Stimulated activated CD4-positive, alpha-beta T cell treated with anti-CD3 and anti-CD28 coated beads, TNF-alpha, amount 100 ng/mL, for 4 hours (primary cell): ENCODE data around the gene GCLM.
"Not testable (repeated sequence)": the region's sequence is repeated elsewhere in the genome, so short reads cannot be mapped to it uniquely, and the experiment has no call there.

ENCODE experiments used
- DNase-seq, 3 experiments: peaks; one replicate each; pipeline ENCODE4 v3.0.0-alpha.2; 2020; ENCODE audit warnings: low read depth in 3 of 3

Gene GCLM, protein sequence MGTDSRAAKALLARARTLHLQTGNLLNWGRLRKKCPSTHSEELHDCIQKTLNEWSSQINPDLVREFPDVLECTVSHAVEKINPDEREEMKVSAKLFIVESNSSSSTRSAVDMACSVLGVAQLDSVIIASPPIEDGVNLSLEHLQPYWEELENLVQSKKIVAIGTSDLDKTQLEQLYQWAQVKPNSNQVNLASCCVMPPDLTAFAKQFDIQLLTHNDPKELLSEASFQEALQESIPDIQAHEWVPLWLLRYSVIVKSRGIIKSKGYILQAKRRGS

DNA sequence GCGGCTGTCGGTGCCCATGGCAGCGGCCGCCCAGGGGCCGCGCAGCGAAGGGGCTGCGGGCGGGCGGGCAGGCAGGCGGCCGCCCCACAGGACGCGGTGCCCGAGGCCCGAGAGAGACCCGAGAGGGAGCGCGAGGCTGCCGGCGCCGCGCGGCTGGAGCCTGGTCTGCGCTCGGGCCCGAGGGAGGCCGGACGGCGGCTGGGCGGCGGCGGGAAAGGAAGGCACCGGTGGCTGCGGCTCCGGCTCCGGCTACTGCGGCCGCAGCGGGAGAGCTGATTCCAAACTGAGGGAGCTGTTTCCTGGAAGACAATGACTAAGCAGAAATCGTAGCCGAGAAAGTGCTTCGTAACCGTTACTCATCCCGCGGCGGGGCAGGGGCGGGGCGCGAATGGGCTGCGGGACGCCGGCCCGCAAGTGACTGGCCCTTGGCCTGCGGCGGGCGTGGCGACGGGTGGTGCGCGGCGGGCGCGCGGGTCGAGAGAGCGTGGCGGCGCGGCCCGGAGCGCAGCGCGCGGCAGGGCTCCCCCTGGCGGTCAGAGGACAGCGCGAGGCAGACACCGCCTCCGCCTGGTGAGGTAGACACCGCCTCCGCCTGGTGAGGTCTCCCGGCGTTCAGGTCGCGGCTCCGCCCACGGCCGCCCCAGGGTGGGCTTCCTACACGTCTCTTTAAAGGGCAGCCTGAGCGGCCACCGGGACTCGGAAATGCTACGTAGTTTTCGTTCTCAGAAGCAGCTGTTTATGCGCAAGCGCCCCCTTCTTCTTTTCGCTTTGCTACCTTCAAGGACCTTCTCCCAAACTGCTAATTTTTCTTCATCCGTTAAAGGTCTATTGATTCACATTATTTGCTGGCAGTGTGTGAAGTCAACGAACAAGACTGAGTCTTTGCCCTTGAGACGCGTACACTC is at the start of gene GCLM:
Gene GCLM (minus strand): TSS at position 285 of the 905 bp plus-strand sequence. CDS start 267 bp downstream, at position 18.
- peak; percentile 88 to 94 (median 88) for DNase-seq

- DNase-seq: no peak
Observed at GRCh38 chr1:93958726-93959100, 49.5 kb upstream of the GCLM start.

DNA sequence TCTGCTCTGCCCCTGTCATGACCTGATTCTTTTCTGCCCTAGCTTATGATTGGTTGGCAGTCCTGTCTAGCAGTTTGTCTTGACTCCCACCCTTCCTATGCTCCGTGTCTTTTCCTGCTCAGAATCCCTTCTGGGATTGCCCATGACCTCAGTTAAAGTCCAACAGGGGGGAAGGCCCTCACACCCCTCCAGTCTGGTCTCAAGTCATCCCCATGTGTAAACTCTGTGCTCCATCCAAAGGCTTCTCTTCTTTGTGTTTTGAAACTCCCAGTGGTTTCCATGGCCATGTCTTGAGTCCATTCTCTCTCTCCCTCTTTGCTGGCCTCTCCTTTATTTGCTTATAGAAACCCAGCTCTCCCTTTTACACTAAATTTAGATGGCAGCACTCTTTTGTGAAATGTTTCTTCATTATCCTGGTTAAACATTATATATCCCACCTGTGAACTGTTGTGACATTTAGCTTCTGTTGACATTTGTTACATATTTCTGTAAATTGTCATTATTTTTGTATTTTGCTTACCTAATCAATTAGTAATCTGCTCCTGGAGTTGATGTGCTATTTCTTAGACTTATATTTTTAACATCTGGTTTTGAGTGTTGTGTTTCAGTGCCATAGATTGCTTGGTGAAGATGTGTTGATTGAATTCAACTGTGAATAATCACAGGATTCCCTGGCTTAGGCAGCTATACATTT is 48.9 kb upstream of the GCLM start:
- no peak for DNase-seq

DNA sequence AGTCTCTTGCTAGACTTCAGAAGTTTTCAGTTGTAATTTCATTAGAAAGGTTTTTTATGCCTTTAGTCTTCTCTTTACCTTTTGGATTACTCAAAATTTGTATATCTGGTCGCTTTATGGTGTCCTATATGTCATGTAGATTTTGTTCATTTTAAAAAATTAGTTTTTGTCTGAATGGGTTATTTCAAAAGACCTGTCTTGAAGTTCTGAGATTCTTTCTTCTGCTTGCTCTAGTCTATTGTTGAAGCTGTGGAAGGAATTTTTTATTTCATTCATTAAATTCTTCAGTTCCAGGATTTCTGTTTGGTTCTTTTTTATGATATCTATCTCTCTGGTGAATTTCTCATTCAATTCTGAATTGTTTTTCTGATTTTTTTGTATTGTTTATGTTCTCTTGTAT is 46.5 kb upstream of the GCLM start:
- no peak for DNase-seq

DNA sequence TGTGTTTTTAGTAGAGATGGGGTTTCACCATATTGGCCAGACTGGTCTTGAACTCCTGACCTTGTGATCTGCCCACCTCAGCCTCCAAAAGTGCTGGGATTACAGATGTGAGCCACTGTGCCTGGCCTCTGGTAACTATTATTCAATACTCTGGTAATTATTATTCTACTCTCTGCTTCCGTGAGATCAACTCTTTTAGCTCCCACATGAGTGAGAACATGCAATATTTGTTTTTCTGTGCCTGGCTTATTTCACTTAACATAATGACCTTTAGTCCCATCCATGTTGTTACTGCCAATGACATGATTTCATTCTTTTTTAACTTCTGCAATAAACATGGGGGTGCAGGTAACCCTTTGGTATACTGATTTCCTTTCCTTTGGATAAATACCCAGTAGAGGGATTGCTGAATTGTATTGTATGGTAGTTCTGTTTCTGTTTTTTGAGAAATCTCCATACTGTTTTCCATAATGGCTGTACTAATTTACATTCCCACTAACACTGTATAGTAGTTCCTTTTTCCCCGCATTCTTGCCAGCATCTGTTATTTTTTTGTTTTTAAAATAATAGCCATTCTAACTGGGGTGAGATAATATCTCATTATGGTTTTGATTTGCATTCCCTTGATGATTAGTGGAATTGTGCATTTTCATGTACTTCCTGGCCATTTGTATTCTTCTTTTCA is 37.9 kb upstream of the GCLM start:
- DNase-seq: not testable (repeated sequence)

DNA sequence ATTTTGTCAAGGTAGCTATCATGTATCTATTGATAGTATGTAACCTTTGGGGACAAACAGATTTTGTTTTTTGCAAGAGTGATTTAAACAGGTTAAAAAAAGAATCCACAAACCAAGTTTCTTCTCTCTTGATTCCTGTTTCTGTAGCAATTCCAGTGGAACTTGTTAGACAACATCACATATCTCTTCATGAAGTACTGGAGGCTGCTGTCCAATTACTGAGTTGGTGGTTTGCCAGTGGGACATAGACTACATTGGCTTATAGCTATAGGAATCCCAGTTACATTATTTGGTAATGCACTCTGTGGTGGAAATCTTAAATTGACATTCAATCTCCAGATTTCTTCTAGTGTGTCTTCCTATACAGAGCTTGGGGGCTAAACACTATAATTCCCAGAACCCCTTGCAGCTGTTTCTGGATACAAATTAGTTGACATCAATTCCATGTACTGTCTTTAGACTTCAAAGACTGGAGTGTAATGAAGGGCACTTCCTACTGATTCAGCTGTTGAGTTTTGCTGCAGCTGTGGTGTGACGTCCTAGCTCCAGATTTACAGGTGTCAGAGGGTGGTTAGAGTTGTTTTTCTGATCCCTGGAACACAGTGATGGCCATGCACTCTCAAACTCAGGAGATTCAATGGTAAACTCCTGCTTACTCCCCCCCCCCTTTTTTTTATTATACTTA is 29.4 kb upstream of the GCLM start:
- no peak for DNase-seq

DNA sequence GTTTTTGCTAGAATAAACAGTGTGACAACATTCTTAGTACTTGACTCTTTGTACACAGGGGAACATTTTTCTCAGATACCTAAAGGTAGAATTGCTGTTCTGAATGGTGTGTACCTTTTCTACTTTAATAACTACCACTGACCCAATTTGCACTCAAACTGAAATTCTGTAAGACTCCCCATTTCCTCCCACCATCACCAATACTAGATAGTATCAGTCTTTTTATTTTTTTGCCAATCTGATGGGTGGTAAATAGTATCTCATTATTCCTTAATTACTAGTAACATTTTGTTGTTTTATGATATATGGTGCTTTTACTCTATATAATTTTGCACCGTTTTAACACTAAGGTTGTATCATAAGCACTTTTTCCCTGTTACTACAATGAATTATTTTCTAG is 28.8 kb upstream of the GCLM start:
- no peak for DNase-seq

DNA sequence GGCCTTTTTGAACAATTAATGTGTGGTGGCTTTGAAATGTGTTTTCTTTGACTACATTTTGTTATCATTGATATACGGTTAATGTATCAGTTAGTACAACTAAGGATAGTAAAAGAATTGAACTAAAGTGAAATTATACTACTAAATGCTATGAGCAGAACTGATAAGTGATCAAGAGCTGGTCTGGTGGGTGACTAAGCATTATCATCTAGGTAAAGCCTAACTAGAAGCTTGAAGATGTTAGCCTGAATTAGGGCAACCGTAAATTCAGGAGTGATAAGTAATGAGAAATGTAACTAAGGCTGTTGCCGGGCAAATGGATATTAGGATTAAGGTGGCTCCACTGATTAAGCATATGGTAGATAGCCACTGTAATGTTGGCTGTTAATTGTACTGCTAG is 16.0 kb upstream of the GCLM start:
- DNase-seq: no peak

DNA sequence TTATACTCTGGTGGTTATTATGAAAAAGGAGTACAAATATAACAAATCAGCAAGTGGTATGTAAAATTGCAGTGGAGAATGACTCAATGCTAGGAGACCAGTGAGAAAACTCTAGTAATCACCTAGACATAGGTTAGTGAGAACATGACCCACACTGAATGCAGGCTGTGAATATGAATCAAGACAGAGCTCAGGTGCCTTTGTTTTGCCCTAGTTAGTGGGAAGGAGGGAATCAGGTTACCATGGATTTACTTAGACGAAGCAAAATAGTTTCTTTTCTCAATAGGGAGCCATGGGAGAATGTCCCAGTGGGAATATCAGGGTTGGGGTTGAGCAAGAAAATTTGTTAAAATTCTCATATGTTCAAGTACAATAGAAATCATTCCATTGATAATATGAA is 10.6 kb upstream of the GCLM start:
- no peak for DNase-seq

GRCh38 chr1:93917302-93917701 is 8.1 kb upstream of the GCLM start:
- no peak for DNase-seq

DNA sequence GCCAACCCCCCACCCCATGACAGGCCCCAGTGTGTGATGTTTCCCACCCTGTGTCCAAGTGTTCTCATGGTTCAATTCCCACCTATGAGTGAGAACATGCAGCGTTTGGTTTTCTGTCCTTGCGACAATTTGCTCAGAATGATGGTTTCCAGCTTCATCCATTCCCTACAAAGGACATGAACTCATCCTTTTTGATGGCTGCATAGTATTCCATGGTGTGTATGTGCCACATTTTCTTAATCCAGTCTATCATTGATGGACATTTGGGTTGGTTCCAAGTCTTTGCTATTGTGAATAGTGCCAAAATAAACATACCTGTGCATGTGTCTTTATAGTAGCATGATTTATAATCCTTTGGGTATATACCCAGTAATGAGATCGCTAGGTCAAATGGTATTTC is 1.6 kb upstream of the GCLM start:
- DNase-seq: not testable (repeated sequence)

GRCh38 chr1:93910305-93910704 is 1.1 kb upstream of the GCLM start:
- no peak for DNase-seq

- DNase-seq: peak; percentile 10 to 47 (median 26)
Observed at GRCh38 chr1:93908394-93909145, 660 bp downstream of the GCLM start.

- no peak for DNase-seq
Observed at GRCh38 chr1:93907718-93908117, 1.5 kb downstream of the GCLM start.

DNA sequence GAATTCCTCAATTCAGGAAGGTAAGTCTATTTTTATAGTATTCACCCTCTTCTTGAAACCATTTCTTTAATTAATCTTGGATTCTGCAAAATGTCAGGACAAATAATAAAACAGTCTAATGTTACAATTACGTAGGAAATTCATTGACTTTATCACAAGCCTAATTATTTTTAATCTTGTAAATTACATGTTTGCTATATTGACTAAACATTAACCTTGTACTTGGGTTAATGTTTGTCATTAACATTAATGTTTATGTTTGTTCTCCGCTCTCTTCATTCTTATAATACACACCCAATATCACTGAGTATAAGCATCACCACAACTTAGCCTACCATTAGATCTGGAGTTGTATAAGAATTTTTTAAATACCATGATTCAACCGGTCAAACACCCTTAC is 2.8 kb downstream of the GCLM start:
- no peak for DNase-seq

DNA sequence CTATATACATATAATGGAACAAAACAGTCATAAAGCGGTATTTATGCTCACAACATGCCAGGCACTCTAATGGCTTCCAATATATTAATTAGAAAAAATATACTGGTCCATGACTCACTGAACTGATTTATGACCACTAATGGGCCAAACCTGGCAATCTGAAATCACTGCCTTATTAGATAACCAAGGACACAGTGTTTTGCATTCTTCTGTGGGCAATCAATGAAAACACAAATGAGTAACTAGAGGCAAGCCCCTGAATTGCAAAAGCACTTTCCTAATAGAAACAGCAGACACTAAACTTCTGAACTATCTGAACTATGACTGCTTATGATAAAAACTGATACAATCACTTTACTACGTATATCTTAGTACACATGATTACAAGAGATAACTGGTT is 3.5 kb downstream of the GCLM start:
- no peak for DNase-seq

DNA sequence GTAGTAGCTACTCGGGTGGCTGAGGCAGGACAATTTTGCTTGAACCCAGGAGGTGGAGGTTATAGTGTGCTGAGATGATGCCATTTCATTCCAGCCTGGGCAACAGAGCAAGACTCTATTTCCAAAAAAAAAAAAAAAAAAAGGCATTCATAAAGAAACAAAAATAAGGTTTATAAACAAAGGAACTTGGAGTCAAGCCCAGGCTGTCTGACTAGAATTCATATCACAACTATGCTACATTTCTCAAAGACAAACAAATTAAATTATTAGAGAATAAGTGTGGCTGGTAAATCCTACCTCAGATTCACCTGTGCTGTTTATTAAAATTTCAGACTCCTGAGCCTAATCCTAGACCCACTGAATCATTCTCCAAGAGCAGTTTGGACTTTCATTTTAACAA is 4.2 kb downstream of the GCLM start:
- DNase-seq: no peak

DNA sequence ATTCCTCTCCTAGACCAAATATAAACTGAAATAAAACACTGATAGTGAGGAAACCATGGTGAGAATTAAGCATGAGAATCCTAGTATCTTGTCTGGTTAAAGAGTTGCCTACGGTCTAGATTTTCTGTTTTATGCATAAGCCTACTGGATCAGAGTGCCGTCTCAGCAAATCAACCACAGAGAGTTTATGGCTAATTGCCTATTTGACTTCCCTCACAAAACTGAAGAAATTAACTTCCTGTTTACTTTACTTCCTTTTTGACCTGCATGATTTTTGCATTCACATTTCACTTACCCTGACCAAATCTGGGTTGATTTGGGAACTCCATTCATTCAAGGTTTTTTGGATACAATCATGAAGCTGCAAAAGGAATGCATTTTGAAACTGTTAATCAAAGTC is 5.0 kb downstream of the GCLM start:
- no peak for DNase-seq

- DNase-seq: no peak
Observed at GRCh38 chr1:93900723-93901504, 8.3 kb downstream of the GCLM start.
